Vagina (tissue), 2 donors: ENCODE measurements around the gene TRO.

Experiments
- CTCF ChIP-seq, 3 experiments: fragments of 450-650 bp in 2 of 3; fragments of 200-600 bp in 1 of 3; sonication (generic) in 1 of 3; IDR thresholded peaks; one replicate each; pipeline ENCODE4 v1.5.1; 2017 to 2019; ENCODE audit warnings: antibody characterized with exemption in 3 of 3, mild to moderate bottlenecking in 2 of 3, moderate library complexity in 2 of 3
- POLR2A ChIP-seq, 2 donors: fragments of 450-650 bp; IDR thresholded peaks; one replicate each; pipeline ENCODE4 v1.6.1; 2017; ENCODE audit warnings: antibody characterized with exemption in 2 of 2, mild to moderate bottlenecking in 2 of 2, moderate library complexity in 2 of 2
- POLR2AphosphoS5 ChIP-seq, 2 donors: sonication (generic); formaldehyde crosslinking; IDR thresholded peaks; one replicate each; pipeline ENCODE4 v1.9.0; 2017; ENCODE audit warnings: antibody characterized with exemption in 2 of 2, mild to moderate bottlenecking in 2 of 2, low read depth in 1 of 2; ENCODE audit not compliant: insufficient read depth in 1 of 2

- TF ChIP-seq POLR2A (IDR thresholded peaks at IDR 0.05) (no peak), CTCF (IDR thresholded peaks at IDR 0.05) (no peak), POLR2AphosphoS5 (IDR thresholded peaks at IDR 0.05; ENCODE audit: insufficient read depth in 1 of 2, low read depth in 1 of 2) (no peak)
Measured at GRCh38 chrX:54885740-54886139, 34.9 kb upstream of the TRO start.
